H9 (cell line): ENCODE data around the gene FAXDC2. TPM values are rescaled to one million over a fixed set of nuclear protein-coding genes. Genes with fewer than 3 reads are reported as not detected.

Experiments used
- DNase-seq: peaks from one replicate; pipeline ENCODE4 v3.0.0-alpha.2; 2017
- H2AFZ ChIP-seq: one replicate; pipeline ENCODE4 v1.6.1; 2013; ENCODE audit warnings: mild to moderate bottlenecking, low read length, control low read depth, moderate library complexity
- H2AK5ac ChIP-seq: 2 replicates; pipeline ENCODE4 v1.6.1; 2013; ENCODE audit warnings: low read length, control low read depth, mixed read lengths; ENCODE audit not compliant: insufficient read length
- H2BK120ac ChIP-seq: one replicate; pipeline ENCODE4 v1.6.1; 2013; ENCODE audit warnings: low read depth, mild to moderate bottlenecking, low read length, control low read depth, inconsistent platforms; ENCODE audit not compliant: poor library complexity, severe bottlenecking
- H2BK12ac ChIP-seq: 2 replicates; pipeline ENCODE4 v1.6.1; 2013; ENCODE audit warnings: low read length, control low read depth, mixed read lengths, low read depth; ENCODE audit not compliant: insufficient read length
- H2BK15ac ChIP-seq: 2 replicates; pipeline ENCODE4 v1.6.1; 2013; ENCODE audit warnings: low read depth, low read length, control low read depth
- H2BK20ac ChIP-seq: one replicate; pipeline ENCODE4 v1.6.1; 2013; ENCODE audit warnings: low read depth, mild to moderate bottlenecking, low read length, control low read depth, inconsistent platforms; ENCODE audit not compliant: poor library complexity, severe bottlenecking
- H2BK5ac ChIP-seq: 2 replicates; pipeline ENCODE4 v1.6.1; 2013; ENCODE audit warnings: low read length, control low read depth, mixed read lengths; ENCODE audit not compliant: insufficient read length
- H3K14ac ChIP-seq: 2 replicates; pipeline ENCODE4 v1.6.1; 2013; ENCODE audit warnings: low read length, control low read depth; ENCODE audit not compliant: insufficient read depth
- H3K18ac ChIP-seq: 2 replicates; pipeline ENCODE4 v1.6.1; 2013; ENCODE audit warnings: low read depth, mild to moderate bottlenecking, mixed read lengths, low read length, control low read depth; ENCODE audit not compliant: insufficient read length
- H3K23ac ChIP-seq: 2 replicates; pipeline ENCODE4 v1.6.1; 2013; ENCODE audit warnings: low read length, control low read depth, mixed read lengths, low read depth; ENCODE audit not compliant: insufficient read length
- H3K23me2 ChIP-seq: 2 replicates; pipeline ENCODE4 v1.6.1; 2013; ENCODE audit warnings: low read depth, mild to moderate bottlenecking, mixed read lengths, low read length, control low read depth; ENCODE audit not compliant: insufficient read length, poor library complexity, severe bottlenecking
- H3K27ac ChIP-seq: 2 replicates; pipeline ENCODE4 v1.5.1; 2013; ENCODE audit warnings: low read length, control low read depth, mixed read lengths, low read depth; ENCODE audit not compliant: insufficient read length
- H3K27me3 ChIP-seq: 2 replicates; pipeline ENCODE4 v1.6.1; 2013; ENCODE audit warnings: low read length, control low read depth, inconsistent platforms; ENCODE audit not compliant: insufficient read depth
- H3K4ac ChIP-seq: 2 replicates; pipeline ENCODE4 v1.6.1; 2013; ENCODE audit warnings: low read depth, mild to moderate bottlenecking, control low read depth, inconsistent platforms, low read length, moderate library complexity
- H3K4me1 ChIP-seq: 2 replicates; pipeline ENCODE4 v1.6.1; 2013; ENCODE audit warnings: low read length, control low read depth, inconsistent platforms; ENCODE audit not compliant: insufficient read depth
- H3K4me2 ChIP-seq: 2 replicates; pipeline ENCODE4 v1.6.1; 2013; ENCODE audit warnings: low read length, control low read depth, mixed read lengths; ENCODE audit not compliant: insufficient read length, insufficient read depth
- H3K56ac ChIP-seq: 2 replicates; pipeline ENCODE4 v1.6.1; 2013; ENCODE audit warnings: low read depth, mild to moderate bottlenecking, mixed read lengths, low read length, control low read depth; ENCODE audit not compliant: insufficient read length
- H3K79me1 ChIP-seq: 2 replicates; pipeline ENCODE4 v1.6.1; 2013; ENCODE audit warnings: low read depth, mild to moderate bottlenecking, moderate library complexity, low read length, control low read depth, inconsistent platforms; ENCODE audit not compliant: insufficient read depth, poor library complexity, severe bottlenecking
- H3K79me2 ChIP-seq: 2 replicates; pipeline ENCODE4 v1.6.1; 2013; ENCODE audit warnings: low read length, control low read depth, inconsistent platforms; ENCODE audit not compliant: insufficient read depth
- H3K9ac ChIP-seq: 2 replicates; pipeline ENCODE4 v1.6.1; 2013; ENCODE audit warnings: low read length, control low read depth, mixed read lengths; ENCODE audit not compliant: insufficient read length; ENCODE audit errors: extremely low read depth
- H3K9me3 ChIP-seq: one replicate; pipeline ENCODE4 v1.6.1; 2013; ENCODE audit warnings: low read depth, low read length, inconsistent platforms; ENCODE audit not compliant: control insufficient read depth
- H3T11ph ChIP-seq: one replicate; pipeline ENCODE4 v1.6.1; 2013; ENCODE audit warnings: mild to moderate bottlenecking, low read length, control low read depth, inconsistent platforms
- H4K20me1 ChIP-seq: one replicate; pipeline ENCODE4 v1.6.1; 2013; ENCODE audit not compliant: control insufficient read depth, insufficient read length, insufficient read depth
- H4K5ac ChIP-seq: 2 replicates; pipeline ENCODE4 v1.6.1; 2013; ENCODE audit warnings: low read depth, mild to moderate bottlenecking, mixed read lengths, low read length, control low read depth; ENCODE audit not compliant: insufficient read length
- H4K8ac ChIP-seq: replicated peaks from 2 replicates; pipeline ENCODE4 v1.6.1; 2013; ENCODE audit warnings: low read length, control low read depth, mixed read lengths, low read depth; ENCODE audit not compliant: insufficient read length
- H4K91ac ChIP-seq: 2 replicates; pipeline ENCODE4 v1.6.1; 2013; ENCODE audit warnings: low read depth, mild to moderate bottlenecking, moderate library complexity, mixed read lengths, low read length, control low read depth; ENCODE audit not compliant: insufficient read length
- H3K27ac Mint-ChIP-seq, 3 experiments: 2 replicates in 2 of 3; 3 replicates in 1 of 3; pipeline ENCODE4 v1.8.0; 2020 to 2021; ENCODE audit warnings: mixed read lengths in 3 of 3, mild to moderate bottlenecking in 1 of 3, moderate library complexity in 1 of 3
- H3K27me3 Mint-ChIP-seq: 2 replicates; pipeline ENCODE4 v1.8.0; 2021; ENCODE audit warnings: low read depth, mild to moderate bottlenecking, moderate library complexity, mixed read lengths
- H3K36me3 Mint-ChIP-seq, 3 experiments: 2 replicates in 2 of 3; 3 replicates in 1 of 3; pipeline ENCODE4 v1.8.0; 2020 to 2021; ENCODE audit warnings: low read depth in 3 of 3, mixed read lengths in 3 of 3; ENCODE audit not compliant: insufficient read depth in 1 of 3
- H3K4me1 Mint-ChIP-seq, 2 experiments: 2 replicates each; pipeline ENCODE4 v1.8.0; 2020; ENCODE audit warnings: mixed read lengths in 2 of 2
- H3K4me3 Mint-ChIP-seq, 2 experiments: 2 replicates in 1 of 2; 3 replicates in 1 of 2; pipeline ENCODE4 v1.8.0; 2020 to 2021; ENCODE audit warnings: mild to moderate bottlenecking in 2 of 2, mixed read lengths in 2 of 2, moderate library complexity in 1 of 2
- H3K9me3 Mint-ChIP-seq, 2 experiments: 2 replicates in 1 of 2; 3 replicates in 1 of 2; pipeline ENCODE4 v1.8.0; 2020; ENCODE audit warnings: mild to moderate bottlenecking in 2 of 2, mixed read lengths in 2 of 2, moderate library complexity in 1 of 2
- CTCF ChIP-seq: fragments of 200-600 bp; sonication (generic); conservative IDR thresholded peaks from 3 replicates; pipeline ENCODE4 v1.8.0; 2021; ENCODE audit warnings: antibody characterized with exemption, mild to moderate bottlenecking
- WGBS: extraction: QIAGEN DNeasy Blood & Tissue Kit; methylation state at CpG from one replicate; pipeline ENCODE4 v1.1.7; 2013; ENCODE audit warnings: missing lambda C conversion rate, low lambda C conversion rate, mixed read lengths; ENCODE audit not compliant: insufficient read length; ENCODE audit errors: extremely low coverage; 5-methylcytosine and 5-hydroxymethylcytosine counted together
- total RNA-seq: library from RNA; stranded (reverse); gene quantifications from 2 replicates; pipeline ENCODE4 v1.2.1, GENCODE V29; 2021

FAXDC2 gene
- total RNA-seq, 1 experiment from 2014 or later, result 3.0 TPM

GRCh38 chr5:154849791-154850201 lies 607 bp downstream of the FAXDC2 start:
- no peak overlapping the region for H3K23ac ChIP-seq
- H4K20me1 ChIP-seq, result no peaks in the 10 kb centered on the region
- peaks cover 21 to 24% of the 10 kb centered on the region in 2 experiments for H3K4me1 Mint-ChIP-seq
- no peak overlapping the region for H2BK12ac ChIP-seq
- H4K91ac ChIP-seq, result no peak overlapping the region
- no peak overlapping the region for H3K4ac ChIP-seq
- no peaks in the 10 kb centered on the region for H3K27me3 ChIP-seq
- H3K27ac Mint-ChIP-seq, result peak overlapping the region; percentile 81 to 97 (median 96); a peak in 4 of 7 replicates
- no peaks in the 10 kb centered on the region for H3K79me1 ChIP-seq
- peak overlapping the region; percentile 23 for H3K4me2 ChIP-seq
- H3K27me3 Mint-ChIP-seq, result no peaks in the 10 kb centered on the region
- no peak overlapping the region for H4K8ac ChIP-seq
- no peak overlapping the region for H2BK120ac ChIP-seq
- H3K4me3 Mint-ChIP-seq, result peak overlapping the region; percentile 78 to 83
- TF ChIP-seq CTCF, result no peak
- H3K79me2 ChIP-seq, result no peaks in the 10 kb centered on the region
- H2BK20ac ChIP-seq, result no peak overlapping the region
- H3K9me3 Mint-ChIP-seq, result no peaks in the 10 kb centered on the region
- H3K9ac ChIP-seq, result peak overlapping the region; percentile 24
- H3K56ac ChIP-seq, result no peak overlapping the region
- DNase-seq, result no peak
- no peaks in the 10 kb centered on the region for H3K23me2 ChIP-seq
- peak overlapping the region; percentile 5 for H3K27ac ChIP-seq
- H2AK5ac ChIP-seq, result no peak overlapping the region
- no peak overlapping the region for H3T11ph ChIP-seq
- H3K4me1 ChIP-seq, result no peaks in the 10 kb centered on the region
- H3K18ac ChIP-seq, result no peak overlapping the region
- H2BK5ac ChIP-seq, result no peak overlapping the region
- no peaks in the 10 kb centered on the region for H3K9me3 ChIP-seq
- no peak overlapping the region for H2BK15ac ChIP-seq
- H3K36me3 Mint-ChIP-seq, result no peaks in the 10 kb centered on the region; a peak in 1 of 7 replicates
- H4K5ac ChIP-seq, result no peak overlapping the region
- H3K14ac ChIP-seq, result no peak overlapping the region
- H2AFZ ChIP-seq, result no peak overlapping the region
- WGBS, result no CpG with 5 or more reads among the region's 2 CpGs
